SU-DHL-6 (cell line): ENCODE data around the gene ANKRD44.

Source experiments
- EZH2phosphoT487 ChIP-seq: fragments of 200-600 bp; sonication (generic), shearing (Covaris generic); conservative IDR thresholded peaks from 2 replicates; pipeline ENCODE4 v1.6.1; 2018; ENCODE audit warnings: mild to moderate bottlenecking, antibody characterized with exemption, low read length, moderate library complexity, mixed read lengths
- TF ChIP-seq, protein P1 (sequence below): fragments of 200-600 bp; sonication (generic); IDR thresholded peaks from one replicate; pipeline ENCODE4 v1.5.1; 2017; ENCODE audit warnings: antibody characterized with exemption, mild to moderate bottlenecking, low read length, moderate library complexity; ENCODE audit not compliant: insufficient read depth, poor library complexity, severe bottlenecking

DNA sequence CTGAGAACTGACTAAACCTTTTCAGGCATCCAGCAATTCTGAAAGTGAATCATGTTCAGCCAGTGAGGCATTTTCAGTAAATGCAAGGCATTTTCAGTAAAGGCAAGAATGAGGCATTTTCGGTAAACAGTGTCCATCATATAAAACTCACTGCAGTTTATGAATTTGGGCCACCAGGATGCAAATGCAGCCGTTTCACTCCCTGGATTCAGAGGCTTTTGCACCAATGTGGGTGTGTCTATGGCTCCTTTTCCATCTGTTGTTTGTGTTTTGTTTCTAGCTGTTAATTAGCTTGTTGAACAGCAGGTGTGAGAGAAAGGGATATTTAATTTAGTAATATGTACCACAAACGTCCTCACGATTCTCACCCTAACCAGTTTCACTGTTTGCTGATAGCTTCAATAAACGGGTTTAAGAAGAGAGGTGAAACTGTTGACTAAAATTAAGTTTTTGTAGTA is 267.8 kb downstream of the ANKRD44 start:
- no peak for TF ChIP-seq EZH2phosphoT487
- TF ChIP-seq, protein P1, sequence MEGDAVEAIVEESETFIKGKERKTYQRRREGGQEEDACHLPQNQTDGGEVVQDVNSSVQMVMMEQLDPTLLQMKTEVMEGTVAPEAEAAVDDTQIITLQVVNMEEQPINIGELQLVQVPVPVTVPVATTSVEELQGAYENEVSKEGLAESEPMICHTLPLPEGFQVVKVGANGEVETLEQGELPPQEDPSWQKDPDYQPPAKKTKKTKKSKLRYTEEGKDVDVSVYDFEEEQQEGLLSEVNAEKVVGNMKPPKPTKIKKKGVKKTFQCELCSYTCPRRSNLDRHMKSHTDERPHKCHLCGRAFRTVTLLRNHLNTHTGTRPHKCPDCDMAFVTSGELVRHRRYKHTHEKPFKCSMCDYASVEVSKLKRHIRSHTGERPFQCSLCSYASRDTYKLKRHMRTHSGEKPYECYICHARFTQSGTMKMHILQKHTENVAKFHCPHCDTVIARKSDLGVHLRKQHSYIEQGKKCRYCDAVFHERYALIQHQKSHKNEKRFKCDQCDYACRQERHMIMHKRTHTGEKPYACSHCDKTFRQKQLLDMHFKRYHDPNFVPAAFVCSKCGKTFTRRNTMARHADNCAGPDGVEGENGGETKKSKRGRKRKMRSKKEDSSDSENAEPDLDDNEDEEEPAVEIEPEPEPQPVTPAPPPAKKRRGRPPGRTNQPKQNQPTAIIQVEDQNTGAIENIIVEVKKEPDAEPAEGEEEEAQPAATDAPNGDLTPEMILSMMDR = no peak
